ENCODE measurements around the gene PSMB5. TPM values are rescaled to one million over a fixed set of nuclear protein-coding genes. Genes with fewer than 3 reads are reported as not detected.

The PSMB5 gene
- polyA plus RNA-seq, 12 donors, result 111 to 238 (median 212) TPM; not detected in 1

GRCh38 chr14:23066368-23066767 is 31.7 kb upstream of the PSMB5 start:
- DNase-seq, result no peak

GRCh38 chr14:23063601-23064000 is 28.9 kb upstream of the PSMB5 start:
- no peak for DNase-seq

GRCh38 chr14:23062002-23062401 is 27.3 kb upstream of the PSMB5 start:
- no peak for DNase-seq

DNA sequence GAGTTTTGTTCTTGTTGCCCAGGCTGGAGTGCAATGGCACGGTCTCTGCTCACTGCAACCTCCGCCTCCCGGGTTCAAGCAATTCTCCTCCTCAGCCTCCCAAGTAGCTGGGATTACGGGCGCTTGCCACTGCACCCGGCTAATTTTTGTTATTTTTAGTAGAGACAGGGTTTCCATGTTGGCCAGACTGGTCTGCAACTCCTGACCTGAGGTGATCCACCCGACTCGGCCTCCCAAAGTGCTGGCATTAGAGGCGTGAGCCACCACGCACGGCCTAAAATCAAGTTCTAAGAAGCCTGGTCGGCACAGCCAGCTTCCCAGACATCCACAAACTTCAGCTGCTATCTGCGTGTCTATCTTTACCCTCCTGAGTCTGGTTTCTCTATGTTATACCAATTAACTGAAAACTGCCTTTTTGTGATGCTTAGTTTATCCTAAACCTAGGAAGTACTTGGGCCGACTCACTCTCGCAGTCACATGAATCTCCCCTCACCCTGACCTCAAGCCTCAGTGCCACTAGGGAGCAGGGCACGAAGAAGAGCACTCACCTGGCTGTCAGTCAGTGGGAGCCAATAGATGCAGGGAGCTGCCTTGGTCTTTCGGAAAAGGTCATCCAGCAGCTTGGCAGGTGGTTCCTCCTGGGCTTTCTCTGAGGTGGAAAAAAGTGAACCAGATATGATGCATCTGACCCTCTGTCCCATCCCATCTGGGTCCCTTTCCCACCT is 26.0 kb upstream of the PSMB5 start:
- no peak for DNase-seq

- no peak for DNase-seq
Measured at GRCh38 chr14:23058654-23059504, 24.2 kb upstream of the PSMB5 start.

- DNase-seq, result peak; percentile 91
Measured at GRCh38 chr14:23057757-23058653, 23.3 kb upstream of the PSMB5 start.

- DNase-seq, result peak; percentile 74
Measured at GRCh38 chr14:23056956-23057756, 22.5 kb upstream of the PSMB5 start, which contains the start of gene CDH24. CDH24 (minus strand) TSS chr14:23057520; CDS start chr14:23055733, 1,787 bp downstream.

GRCh38 chr14:23056145-23056955 is 21.6 kb upstream of the PSMB5 start:
- DNase-seq, result no peak

DNA sequence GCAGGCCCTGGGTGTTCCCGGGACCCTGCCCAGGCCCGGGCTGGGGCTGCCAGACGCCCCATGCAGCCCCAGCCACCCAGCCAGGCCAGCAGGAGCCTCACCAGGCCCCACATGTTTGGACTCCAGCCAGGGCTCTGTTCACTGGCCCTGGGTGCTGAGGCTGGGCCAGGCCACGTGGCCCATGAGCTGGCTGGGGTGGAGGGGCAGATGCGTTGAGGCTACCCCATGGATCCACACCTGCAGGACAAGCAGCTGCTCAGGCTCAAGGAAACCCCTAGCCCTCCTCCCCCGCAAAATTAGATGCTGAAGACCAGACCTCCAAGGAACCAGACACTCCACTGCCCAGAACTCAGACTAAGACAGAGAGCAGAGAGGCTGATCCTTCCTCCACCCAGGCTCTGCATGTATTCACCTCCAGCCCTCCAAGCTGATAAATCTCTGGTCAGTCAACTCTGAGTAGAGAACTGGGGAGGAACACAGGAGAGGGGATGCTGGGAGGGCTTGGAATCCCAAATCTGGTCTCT is 21.0 kb upstream of the PSMB5 start:
- no peak for DNase-seq

DNA sequence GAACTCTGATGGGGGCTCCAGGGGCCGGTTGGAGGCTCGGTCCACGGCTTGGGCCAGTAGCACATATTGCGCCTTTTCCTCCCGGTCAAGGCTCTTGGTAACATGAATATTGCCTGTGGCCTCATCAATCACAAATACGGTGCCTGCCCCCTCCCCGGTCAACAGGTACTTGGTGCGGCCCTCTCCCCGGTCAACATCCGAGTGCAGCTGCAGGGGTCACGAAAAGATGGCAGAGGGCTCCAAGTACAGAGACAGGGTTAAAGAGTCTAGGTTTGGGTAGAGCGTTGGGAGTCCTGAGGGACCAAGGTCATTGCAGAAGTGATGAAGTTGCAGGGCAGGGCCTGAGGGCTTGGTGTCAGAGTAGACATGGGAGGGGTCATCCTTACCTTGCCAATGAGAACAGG is 20.4 kb upstream of the PSMB5 start:
- no peak for DNase-seq

GRCh38 chr14:23054000-23054811 is 19.5 kb upstream of the PSMB5 start:
- DNase-seq, result no peak

DNA sequence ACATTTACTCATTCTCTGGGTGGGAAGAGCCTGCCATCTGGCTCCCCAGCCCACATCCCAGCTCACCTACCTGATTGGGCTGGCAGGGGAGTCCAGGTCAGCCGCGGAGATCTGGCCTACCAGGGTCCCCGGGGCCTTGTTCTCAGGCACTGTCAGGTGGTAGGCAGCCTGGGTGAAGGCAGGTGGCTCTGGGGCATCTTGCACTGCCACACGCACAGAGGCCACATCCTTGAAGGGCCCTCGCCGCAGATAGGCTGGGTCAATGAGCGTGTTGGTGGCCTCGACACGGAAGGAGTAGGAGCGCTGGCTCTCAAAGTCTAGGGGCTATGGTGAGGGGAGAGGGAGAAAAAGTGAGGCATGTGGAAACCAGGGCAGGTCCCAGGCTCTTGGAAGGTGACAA is 18.7 kb upstream of the PSMB5 start:
- DNase-seq, result no peak

- no peak for DNase-seq
Measured at GRCh38 chr14:23052671-23053070, 18.0 kb upstream of the PSMB5 start.

GRCh38 chr14:23052182-23052623 is 17.5 kb upstream of the PSMB5 start:
- DNase-seq, result no peak

DNA sequence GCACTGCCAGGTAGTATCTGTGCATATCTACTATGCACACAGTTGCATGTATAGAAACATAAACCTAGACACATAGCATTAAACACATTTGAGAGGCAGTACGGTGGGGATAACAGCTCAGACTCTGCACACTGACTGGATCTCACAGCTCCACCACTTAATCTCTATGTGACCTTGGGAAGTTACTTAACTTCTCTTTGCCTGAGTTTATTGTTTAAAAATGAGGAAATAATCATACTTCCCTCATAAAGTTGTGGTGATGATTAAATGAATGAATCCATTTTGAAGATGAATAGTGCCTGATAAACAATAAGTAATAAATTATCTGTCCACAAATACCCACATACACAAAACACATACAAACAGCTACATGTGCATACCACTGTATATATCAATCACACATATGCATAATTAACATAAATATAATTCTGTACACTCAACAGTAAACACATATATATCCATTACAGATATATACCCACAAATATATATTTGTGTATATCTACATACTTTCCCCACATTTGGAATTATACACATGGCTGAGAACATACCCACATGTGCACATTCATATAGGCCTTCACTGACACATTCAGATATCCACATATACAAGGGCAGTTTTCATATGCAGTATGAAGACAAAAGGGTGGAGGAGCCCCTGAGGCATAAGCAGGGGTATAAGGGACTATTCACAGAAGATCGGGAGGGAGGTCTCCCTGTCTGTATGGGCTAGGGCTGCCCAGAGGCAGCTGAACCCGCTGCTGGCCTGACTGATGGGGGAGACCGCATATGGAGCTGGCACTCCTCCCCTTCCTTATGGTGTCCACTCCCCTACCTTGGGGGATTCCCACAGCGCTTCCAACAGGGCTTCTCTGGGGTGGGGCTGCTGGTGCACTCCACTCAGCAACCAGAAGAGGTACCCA is 16.7 kb upstream of the PSMB5 start:
- no peak for DNase-seq

DNA sequence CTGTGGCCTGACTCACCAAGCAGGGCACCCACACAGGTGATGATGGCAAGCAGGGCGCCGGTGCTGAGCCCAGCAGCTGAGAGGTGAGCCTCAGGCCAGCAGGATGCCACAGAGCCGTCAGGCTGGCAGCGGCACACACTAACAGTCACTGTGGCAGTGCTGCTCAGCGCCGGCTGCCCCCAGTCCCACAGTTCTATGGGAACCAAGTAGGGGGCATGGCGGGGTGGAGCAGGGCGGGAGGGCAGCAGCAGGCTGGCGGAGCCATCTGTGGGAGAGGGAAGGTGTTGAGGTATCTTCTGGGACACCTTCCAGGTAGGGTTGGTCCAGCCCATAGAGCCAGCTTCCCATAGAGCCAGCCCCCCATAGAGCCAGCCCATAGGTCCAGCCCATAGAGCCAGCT is 14.3 kb upstream of the PSMB5 start:
- no peak for DNase-seq

DNA sequence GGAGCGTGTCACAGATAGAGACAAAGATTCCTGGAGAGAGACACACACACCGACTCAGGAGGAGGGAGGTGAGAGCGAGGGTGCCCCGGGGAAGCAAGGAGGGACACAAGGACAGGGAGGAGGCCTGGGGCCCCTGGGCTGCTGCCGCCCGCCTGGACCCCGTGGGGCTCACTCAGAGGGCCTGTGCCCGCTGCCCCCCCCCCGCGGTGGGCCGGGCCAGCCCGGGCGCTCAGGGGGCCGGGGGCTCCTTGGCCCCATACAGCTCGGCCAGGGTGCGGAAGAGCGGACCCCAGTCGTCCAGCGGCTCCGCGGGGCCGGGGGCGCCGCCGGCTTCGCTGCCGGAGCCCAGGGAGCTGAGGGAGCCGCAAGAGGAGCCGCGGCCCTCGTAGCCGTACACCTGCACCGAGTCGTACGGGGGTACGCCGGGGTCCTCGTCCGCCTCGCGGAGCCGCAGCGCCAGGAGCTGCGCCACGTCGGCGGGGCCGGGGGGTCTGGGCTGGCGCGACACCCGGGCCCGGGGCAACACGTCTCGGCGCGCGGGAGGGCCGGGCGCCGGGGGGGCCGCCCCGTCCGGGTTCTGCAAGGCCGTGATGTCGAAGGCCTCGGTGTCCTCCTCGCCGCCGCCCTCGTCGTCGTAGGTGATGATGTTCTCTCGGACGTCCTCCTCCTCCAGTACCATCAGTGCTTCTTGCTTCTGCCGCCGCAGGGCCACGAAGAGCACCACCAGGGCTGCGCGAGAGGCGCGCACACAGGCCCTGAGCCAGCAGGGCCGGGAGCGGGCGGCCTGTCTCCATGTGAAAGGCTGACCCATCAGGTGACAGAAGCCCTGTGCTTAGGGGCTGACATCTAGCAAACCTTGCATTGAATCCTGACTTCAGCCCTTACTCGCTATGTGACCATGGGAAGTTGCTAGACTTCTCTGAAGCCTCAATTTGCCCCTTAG is 13.3 kb upstream of the PSMB5 start:
- DNase-seq, result no peak

Measured in muscle of arm (tissue), 12 donors.